Right cardiac atrium (tissue), 5 donors: ENCODE measurements around the gene NABP2. TPM values are rescaled to one million over a fixed set of nuclear protein-coding genes. Genes with fewer than 3 reads are reported as not detected.

ENCODE experiments used
- ATAC-seq, 2 donors: fragments of 200-7000 bp; cut with Tn5 transposase; one replicate each; pipeline versions ENCODE4 v1.8.0 to v1.9.1; 2020; ENCODE audit warnings: moderate library complexity in 2 of 2, mild to moderate bottlenecking in 1 of 2
- DNase-seq, 3 donors: peaks; one replicate each; pipeline ENCODE4 v3.0.0-alpha.2; 2020
- H3K27ac ChIP-seq: one replicate; pipeline ENCODE4 v1.5.1; 2013; ENCODE audit warnings: mild to moderate bottlenecking, low read length, control low read depth, moderate library complexity
- H3K27me3 ChIP-seq: one replicate; pipeline ENCODE4 v1.6.1; 2013; ENCODE audit not compliant: control insufficient read depth, insufficient read depth
- H3K4me1 ChIP-seq: one replicate; pipeline ENCODE4 v1.6.1; 2013; ENCODE audit warnings: low read length; ENCODE audit not compliant: control insufficient read depth, insufficient read depth
- H3K4me3 ChIP-seq: one replicate; pipeline ENCODE4 v1.5.1; 2013; ENCODE audit warnings: low read length, control low read depth
- H3K9me3 ChIP-seq: one replicate; pipeline ENCODE4 v1.6.1; 2013; ENCODE audit warnings: low read length; ENCODE audit not compliant: control insufficient read depth
- WGBS: extraction: QIAGEN DNeasy Blood & Tissue Kit; methylation state at CpG from one replicate; pipeline ENCODE4 v1.1.7; 2013; 5-methylcytosine and 5-hydroxymethylcytosine counted together
- intact Hi-C, 4 donors: fragments of 100-400 bp; cut with DNase I; formaldehyde crosslinking; loops; one replicate each; pipeline versions ENCODE4 v1.11.0 to v1.14.0; 2022 to 2023
- polyA plus RNA-seq: library from polyadenylated mRNA; stranded (reverse); fragments of 200-250 nt; gene quantifications from one replicate; pipeline ENCODE4 v1.2.3, GENCODE V29; 2013
- total RNA-seq, 4 donors: library from RNA; stranded (reverse); fragmentation: NEBNext Ultra II Directional; extraction: Animal tissue kit (Norgen Biotek cat#: 25700); gene quantifications; one replicate each; pipeline ENCODE4 v1.2.1, GENCODE V29; 2021
- donor health status: healthy with polysubstance abuse.
- donor health status: DM: no; HTN: yes; CAD: no.
- donor health status: DM: no; HTN: no; CAD: no.
- donor health status: DM: no; HTN: yes; CAD: no; lungs with severe emphysema.
- donor health status: DM: yes; HTN: yes; CAD: no.

Gene NABP2
- total and polyA plus RNA-seq, 5 donors, result 19.1 to 26.0 (median 23.5) TPM

GRCh38 chr12:56244494-56244893 is 20.4 kb downstream of the NABP2 start:
- Histone ChIP-seq H3K27me3 (no peaks in the 10 kb centered on the region), H3K27ac (no peak overlapping the region), H3K9me3 (no peaks in the 10 kb centered on the region), H3K4me1 (no peaks in the 10 kb centered on the region), H3K4me3 (no peak overlapping the region)
- 91% methylated on average over 14 of the region's 14 CpGs for WGBS
- intact Hi-C loops, result loop anchor here in 1 of 4 donors (2.0 kb wide), 1 partner anchor 16 kb away; no protein-coding TSS in a partner anchor
- ATAC-seq, result no peak
- peak in 1 of 3 donors; percentile 40 for DNase-seq

GRCh38 chr12:56247923-56248322 is 23.8 kb downstream of the NABP2 start:
- H3K27ac ChIP-seq, result no peak overlapping the region

DNA sequence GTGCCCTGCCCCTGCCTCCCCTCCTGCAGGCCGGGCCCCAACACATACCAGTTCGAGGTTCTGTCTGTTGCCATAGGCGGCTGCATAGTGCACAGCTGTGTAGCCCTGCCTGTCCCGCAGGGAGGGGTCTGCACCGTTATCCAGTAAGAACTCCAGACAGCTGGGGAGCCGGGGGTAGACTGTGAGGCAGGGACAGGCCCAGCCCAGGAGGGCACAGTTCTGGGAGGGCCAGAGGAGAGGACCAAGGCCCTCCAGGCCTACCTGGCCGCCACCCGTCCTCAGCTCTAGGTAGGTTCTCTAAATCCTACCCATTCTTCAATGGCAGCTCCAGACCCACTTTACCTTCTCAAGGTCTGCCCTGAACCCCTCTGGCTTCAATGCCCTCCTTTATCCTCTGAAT is 24.6 kb downstream of the NABP2 start:
- Histone ChIP-seq H3K9me3 (no peaks in the 10 kb centered on the region), H3K27me3 (no peaks in the 10 kb centered on the region), H3K27ac (no peak overlapping the region), H3K4me3 (no peak overlapping the region), H3K4me1 (no peaks in the 10 kb centered on the region)
- peak in 1 of 3 donors; percentile 33 for DNase-seq
- 91% methylated on average over 8 of the region's 8 CpGs for WGBS
- intact Hi-C loops, result no loop called here
- no peak for ATAC-seq

More at GRCh38 chr12:56247923-56248322, 23.8 kb downstream of the NABP2 start:
- H3K27me3 ChIP-seq, result no peaks in the 10 kb centered on the region
- ATAC-seq (no peak), DNase-seq (peak in 1 of 3 donors; percentile 43)
- no peaks in the 10 kb centered on the region for H3K4me1 ChIP-seq
- WGBS, result 93% methylated on average over 16 of the region's 16 CpGs
- no peak overlapping the region for H3K4me3 ChIP-seq
- intact Hi-C loops, result no loop called here
- H3K9me3 ChIP-seq, result no peaks in the 10 kb centered on the region

GRCh38 chr12:56252649-56253048 is 28.5 kb downstream of the NABP2 start:
- Histone ChIP-seq H3K4me3 (no peak overlapping the region), H3K4me1 (peaks cover 10% of the 10 kb centered on the region), H3K27ac (no peak overlapping the region), H3K27me3 (no peaks in the 10 kb centered on the region), H3K9me3 (no peaks in the 10 kb centered on the region)
- ATAC-seq (no peak), DNase-seq (no peak)
- intact Hi-C loops, result no loop called here
- 90% methylated on average over 3 of the region's 3 CpGs for WGBS

DNA sequence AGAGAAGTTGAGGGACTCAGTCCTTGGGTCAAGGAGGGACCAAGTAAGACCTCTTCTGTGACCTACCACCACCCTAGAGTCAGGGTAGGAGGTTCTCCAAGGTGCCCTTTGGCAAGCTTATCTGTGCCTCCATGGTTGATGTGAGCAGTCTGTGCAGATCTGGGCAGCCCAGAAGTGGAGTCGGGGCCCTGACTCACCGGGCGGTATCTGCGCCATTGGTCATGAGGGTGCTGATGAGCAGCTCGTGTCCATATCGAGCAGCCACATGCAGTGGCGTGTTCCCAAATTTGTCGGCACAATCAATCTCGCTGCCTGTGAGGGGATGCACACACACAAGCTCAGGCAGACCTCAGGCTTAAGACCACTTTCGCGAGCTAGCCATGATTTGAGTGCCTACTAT is 28.9 kb downstream of the NABP2 start:
- peaks cover 10% of the 10 kb centered on the region for H3K4me1 ChIP-seq
- WGBS, result 89% methylated on average over 11 of the region's 11 CpGs
- H3K27ac ChIP-seq, result no peak overlapping the region
- no peak overlapping the region for H3K4me3 ChIP-seq
- no peaks in the 10 kb centered on the region for H3K27me3 ChIP-seq
- ATAC-seq (no peak), DNase-seq (no peak)
- intact Hi-C loops, result no loop called here
- H3K9me3 ChIP-seq, result no peaks in the 10 kb centered on the region

DNA sequence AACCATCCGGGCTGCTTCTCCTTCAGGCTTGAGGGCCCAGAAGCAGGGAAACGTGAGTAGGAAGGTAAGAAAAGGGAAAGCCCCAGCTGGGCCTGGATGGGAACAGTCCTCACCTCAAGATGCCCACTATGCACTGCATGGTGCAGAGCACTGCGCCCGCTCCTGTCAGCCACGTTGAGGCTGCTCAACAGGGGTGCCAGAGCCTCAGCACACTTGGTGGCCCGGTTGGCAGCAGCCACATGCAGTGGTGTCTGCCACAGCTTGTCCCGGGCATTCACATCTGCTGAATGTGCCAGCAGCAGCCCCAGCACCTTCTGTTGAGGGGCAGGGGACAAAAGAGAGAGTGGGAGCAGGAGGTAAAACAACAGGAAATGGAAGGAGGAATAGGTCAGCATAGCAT is 31.5 kb downstream of the NABP2 start:
- Histone ChIP-seq H3K27me3 (no peaks in the 10 kb centered on the region), H3K27ac (no peak overlapping the region), H3K4me1 (peaks cover 12% of the 10 kb centered on the region), H3K4me3 (no peak overlapping the region), H3K9me3 (no peaks in the 10 kb centered on the region)
- ATAC-seq (no peak), DNase-seq (no peak)
- intact Hi-C loops, result no loop called here
- WGBS, result 88% methylated on average over 7 of the region's 7 CpGs

DNA sequence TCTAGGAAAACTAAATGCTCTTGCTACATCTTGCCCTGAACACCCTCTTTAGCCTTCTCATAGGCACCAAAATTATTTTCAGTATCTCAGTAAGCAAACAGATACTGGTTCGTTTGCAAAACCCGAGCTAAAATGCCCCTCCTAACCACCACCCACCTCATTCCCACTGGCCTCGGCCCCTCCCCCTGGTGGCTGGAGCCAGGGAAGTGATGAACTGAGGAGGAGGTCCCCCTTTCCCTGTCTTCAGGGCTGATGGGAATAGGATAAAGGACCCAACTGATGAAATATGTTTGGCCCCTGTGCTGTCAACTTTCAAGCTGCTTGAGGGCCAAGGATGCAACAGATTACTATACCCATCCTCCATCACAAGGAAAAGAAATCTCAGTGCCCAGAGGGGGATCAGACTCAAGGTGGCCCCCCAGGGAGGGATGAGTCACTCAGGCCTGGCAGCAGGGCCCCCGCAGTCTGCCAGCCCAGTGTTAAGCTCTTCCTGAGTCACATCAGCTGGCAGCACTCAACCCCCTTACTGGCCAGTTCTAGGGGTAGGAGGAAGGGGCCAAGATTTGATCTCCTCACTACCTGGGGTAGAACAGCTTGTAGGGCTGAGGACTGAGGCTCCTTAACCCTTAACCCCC is 32.3 kb downstream of the NABP2 start:
- Histone ChIP-seq H3K9me3 (no peaks in the 10 kb centered on the region), H3K27ac (no peak overlapping the region), H3K4me3 (no peak overlapping the region), H3K27me3 (no peaks in the 10 kb centered on the region), H3K4me1 (peaks cover 12% of the 10 kb centered on the region)
- whole genome bisulfite sequencing, result 34% methylated on average over 4 of the region's 4 CpGs
- DNase-seq (no peak), ATAC-seq (no peak)
- intact Hi-C loops, result no loop called here

DNA sequence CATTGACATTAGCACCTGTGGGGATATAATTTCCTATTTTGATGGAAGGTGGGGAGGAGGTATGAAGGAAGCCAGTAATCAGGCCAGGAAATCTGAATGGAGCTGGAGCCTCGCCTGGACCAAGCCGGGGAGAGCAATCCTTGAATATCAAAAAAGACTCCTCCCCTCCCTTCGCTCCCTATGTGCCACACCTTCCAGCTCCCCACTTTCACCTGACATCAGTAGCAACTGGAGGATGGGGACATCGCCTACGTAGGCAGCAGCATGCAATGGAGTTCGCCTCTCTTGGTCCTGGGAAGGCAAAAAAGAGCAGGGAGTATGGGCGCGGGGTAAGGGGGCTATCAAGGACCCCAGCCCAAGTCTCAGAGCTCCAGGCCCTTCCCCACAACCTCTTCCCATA is 32.9 kb downstream of the NABP2 start:
- WGBS, result 51% methylated on average over 8 of the region's 8 CpGs
- Histone ChIP-seq H3K27me3 (no peaks in the 10 kb centered on the region), H3K9me3 (no peaks in the 10 kb centered on the region), H3K4me3 (peak overlapping the region; percentile 85), H3K27ac (no peak overlapping the region), H3K4me1 (peaks cover 12% of the 10 kb centered on the region)
- ATAC-seq (no peak), DNase-seq (no peak)
- intact Hi-C loops, result no loop called here

DNA sequence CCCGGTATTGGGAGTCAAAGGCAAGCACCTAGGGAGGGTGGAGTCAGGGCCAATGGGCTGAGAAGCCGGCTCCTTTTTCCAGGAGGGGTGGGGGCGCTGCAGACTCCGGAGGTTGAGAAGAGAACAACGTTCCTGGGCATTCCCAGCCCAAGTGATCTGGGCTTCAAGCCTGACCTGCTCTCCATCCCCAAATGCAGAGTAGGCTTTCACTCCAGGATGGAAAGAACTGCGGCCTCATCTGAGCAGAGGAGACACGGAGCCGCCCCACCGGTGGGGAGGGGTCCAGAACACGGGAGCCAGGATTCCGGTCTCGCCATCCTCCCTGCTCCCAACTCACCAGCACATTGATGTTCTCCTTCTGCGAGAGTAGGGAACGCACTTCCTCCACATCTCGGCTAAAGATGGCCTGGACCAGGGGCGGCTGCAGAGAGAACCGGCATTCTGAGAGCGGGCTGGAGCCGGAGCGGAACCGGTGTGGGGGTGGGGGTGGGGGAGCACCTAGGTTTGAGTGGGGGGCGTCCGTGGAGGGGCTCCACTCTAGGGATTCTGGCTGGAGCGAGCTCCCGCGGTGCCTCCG is 33.4 kb downstream of the NABP2 start:
- intact Hi-C loops, result no loop called here
- Histone ChIP-seq H3K9me3 (no peaks in the 10 kb centered on the region), H3K27me3 (no peaks in the 10 kb centered on the region), H3K4me1 (peaks cover 12% of the 10 kb centered on the region), H3K4me3 (peak overlapping the region; percentile 85), H3K27ac (peak overlapping the region; percentile 21)
- ATAC-seq (peak; percentile 12 to 37), DNase-seq (peak in 1 of 3 donors; percentile 52)
- under 1% methylated on average over 27 of the region's 27 CpGs for WGBS

GRCh38 chr12:56258068-56258819 is 34.1 kb downstream of the NABP2 start, which contains the start of gene ANKRD52:
TSS of gene ANKRD52 (minus strand) at chr12:56258384. CDS start at chr12:56258269, 115 bp downstream.
- ATAC-seq, result peak; percentile 94 to 96
- H3K4me3 ChIP-seq, result peak within 1 kb of the TSS; percentile 85
- peak within 1 kb of the TSS; percentile 93 for H3K27ac ChIP-seq
- peak; percentile 81 to 92 (median 91) for DNase-seq
- H3K27me3 ChIP-seq, result no peaks in the 10 kb centered on the region
- peaks cover 12% of the 10 kb centered on the region for H3K4me1 ChIP-seq
- intact Hi-C loops, result no loop called here
- no peaks in the 10 kb centered on the region for H3K9me3 ChIP-seq
- WGBS, result under 1% methylated on average over 78 of the region's 78 CpGs

DNA sequence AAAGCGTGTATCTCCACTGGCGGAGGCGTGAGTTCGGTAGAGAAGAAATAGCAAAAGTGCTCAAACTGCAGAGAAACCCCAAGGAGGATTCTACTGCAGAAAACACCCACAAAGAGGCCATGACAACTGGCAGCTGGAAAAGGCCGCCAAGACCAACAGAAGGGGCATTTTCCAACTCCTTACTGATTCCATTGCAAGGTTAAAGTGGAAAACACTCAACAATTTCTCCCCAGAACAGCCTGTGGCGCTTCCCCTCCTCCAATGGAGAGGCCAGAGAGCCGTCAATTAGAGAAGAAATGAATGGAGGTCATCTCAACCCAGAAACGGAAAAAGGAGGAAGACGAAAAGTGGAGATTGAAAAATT is 34.7 kb downstream of the NABP2 start:
- H3K9me3 ChIP-seq, result no peaks in the 10 kb centered on the region
- peak overlapping the region; percentile 93 for H3K27ac ChIP-seq
- H3K4me1 ChIP-seq, result peaks cover 12% of the 10 kb centered on the region
- intact Hi-C loops, result no loop called here
- DNase-seq, result no peak
- WGBS, result 13% methylated on average over 9 of the region's 9 CpGs
- H3K27me3 ChIP-seq, result no peaks in the 10 kb centered on the region
- no peak for ATAC-seq
- peak overlapping the region; percentile 85 for H3K4me3 ChIP-seq
